ENCODE data around the gene PPFIA2. TPM values are rescaled to one million over a fixed set of nuclear protein-coding genes. Genes with fewer than 3 reads are reported as not detected.

The PPFIA2 gene
- total RNA-seq, 4 donors from 2014 or later: 5.4 to 19.5 (median 18.5) TPM; not detected in 1

GRCh38 chr12:81359736-81360135 is 399.4 kb downstream of the PPFIA2 start:
- Histone ChIP-seq H3K4me1 (no peaks in the 10 kb centered on the region), H3K27me3 (no peaks in the 10 kb centered on the region), H3K27ac (no peak overlapping the region), H3K4me3 (no peak overlapping the region), H3K9me3 (no peaks in the 10 kb centered on the region), H3K36me3 (no peaks in the 10 kb centered on the region)
- no peak for DNase-seq
- TF ChIP-seq POLR2A (IDR thresholded peaks at IDR 0.05) (no peak), CTCF (IDR thresholded peaks at IDR 0.05) (no peak)
- intact Hi-C loops (cut with DNase I; ENCODE audit: low total_unique reads): no loop called here

GRCh38 chr12:81354327-81354932 is 404.7 kb downstream of the PPFIA2 start:
- H3K36me3 ChIP-seq: no peaks in the 10 kb centered on the region
- DNase-seq: no peak
- no peaks in the 10 kb centered on the region for H3K9me3 ChIP-seq
- no peaks in the 10 kb centered on the region for H3K27me3 ChIP-seq
- no peaks in the 10 kb centered on the region for H3K4me1 ChIP-seq
- TF ChIP-seq POLR2A (IDR thresholded peaks at IDR 0.05): no peak
- TF ChIP-seq CTCF (IDR thresholded peaks at IDR 0.05): no peak
- intact Hi-C loops (cut with DNase I; ENCODE audit: low total_unique reads): no loop called here
- H3K27ac ChIP-seq: no peak overlapping the region
- no peak overlapping the region for H3K4me3 ChIP-seq

GRCh38 chr12:81350309-81350708 is 408.8 kb downstream of the PPFIA2 start:
- H3K4me3 ChIP-seq: no peak overlapping the region
- intact Hi-C loops (cut with DNase I; ENCODE audit: low total_unique reads): no loop called here
- H3K36me3 ChIP-seq: peaks cover 0 to 2% of the 10 kb centered on the region in 2 donors
- no peaks in the 10 kb centered on the region for H3K4me1 ChIP-seq
- TF ChIP-seq POLR2A (IDR thresholded peaks at IDR 0.05): no peak
- no peak for TF ChIP-seq CTCF (IDR thresholded peaks at IDR 0.05)
- H3K27ac ChIP-seq: no peak overlapping the region
- no peaks in the 10 kb centered on the region for H3K9me3 ChIP-seq
- no peak for DNase-seq
- H3K27me3 ChIP-seq: no peaks in the 10 kb centered on the region

- intact Hi-C loops (cut with DNase I; ENCODE audit: low total_unique reads): no loop called here
- H3K27me3 ChIP-seq: no peaks in the 10 kb centered on the region
- no peak for TF ChIP-seq CTCF (IDR thresholded peaks at IDR 0.05)
- no peak for TF ChIP-seq POLR2A (IDR thresholded peaks at IDR 0.05)
- no peak overlapping the region for H3K4me3 ChIP-seq
- H3K36me3 ChIP-seq: peaks cover 0 to 2% of the 10 kb centered on the region in 2 donors
- no peaks in the 10 kb centered on the region for H3K9me3 ChIP-seq
- DNase-seq: no peak
- H3K4me1 ChIP-seq: no peaks in the 10 kb centered on the region
- H3K27ac ChIP-seq: no peak overlapping the region
These were observed 411.7 kb downstream of the PPFIA2 start for GRCh38 chr12:81347404-81347803.

- no peak for TF ChIP-seq POLR2A (IDR thresholded peaks at IDR 0.05)
- TF ChIP-seq CTCF (IDR thresholded peaks at IDR 0.05): no peak
- H3K27me3 ChIP-seq: no peaks in the 10 kb centered on the region
- H3K36me3 ChIP-seq: no peaks in the 10 kb centered on the region
- no peak for DNase-seq
- no peaks in the 10 kb centered on the region for H3K9me3 ChIP-seq
- H3K27ac ChIP-seq: no peak overlapping the region
- no peaks in the 10 kb centered on the region for H3K4me1 ChIP-seq
- intact Hi-C loops (cut with DNase I; ENCODE audit: low total_unique reads): no loop called here
- H3K4me3 ChIP-seq: no peak overlapping the region
These were observed 418.2 kb downstream of the PPFIA2 start for GRCh38 chr12:81340910-81341309.
